ENCODE measurements around the gene FOXP1. TPM values are rescaled to one million over a fixed set of nuclear protein-coding genes. Genes with fewer than 3 reads are reported as not detected.

The FOXP1 gene
- total RNA-seq, 1 donor from 2014 or later = 195 TPM

GRCh38 chr3:71243229-71243628 lies 340.3 kb downstream of the FOXP1 start:
- Mint-ChIP-seq H3K9me3 (ENCODE audit: unreplicated experiment) (no peaks in the 10 kb centered on the region), H3K4me3 (ENCODE audit: unreplicated experiment) (no peak overlapping the region), H3K27me3 (ENCODE audit: unreplicated experiment) (no peaks in the 10 kb centered on the region), H3K27ac (ENCODE audit: unreplicated experiment) (peak overlapping the region; percentile 88), H3K4me1 (ENCODE audit: unreplicated experiment) (peaks cover 81% of the 10 kb centered on the region), H3K36me3 (ENCODE audit: unreplicated experiment) (peaks cover 3% of the 10 kb centered on the region)
- no peak for DNase-seq (ENCODE audit: extremely low spot score, unreplicated experiment)
- TF ChIP-seq CTCF (IDR thresholded peaks at IDR 0.05) = no peak

- Mint-ChIP-seq H3K27ac (ENCODE audit: unreplicated experiment) (no peak overlapping the region), H3K36me3 (ENCODE audit: unreplicated experiment) (peaks cover 3% of the 10 kb centered on the region), H3K27me3 (ENCODE audit: unreplicated experiment) (no peaks in the 10 kb centered on the region), H3K9me3 (ENCODE audit: unreplicated experiment) (no peaks in the 10 kb centered on the region), H3K4me3 (ENCODE audit: unreplicated experiment) (no peak overlapping the region), H3K4me1 (ENCODE audit: unreplicated experiment) (peaks cover 72% of the 10 kb centered on the region)
- TF ChIP-seq CTCF (IDR thresholded peaks at IDR 0.05) = no peak
- DNase-seq (ENCODE audit: extremely low spot score, unreplicated experiment) = no peak
These were observed 341.5 kb downstream of the FOXP1 start for GRCh38 chr3:71241981-71242560.

- TF ChIP-seq CTCF (IDR thresholded peaks at IDR 0.05) = no peak
- H3K36me3 Mint-ChIP-seq (ENCODE audit: unreplicated experiment) = peaks cover 3% of the 10 kb centered on the region
- H3K4me1 Mint-ChIP-seq (ENCODE audit: unreplicated experiment) = peaks cover 65% of the 10 kb centered on the region
- no peak overlapping the region for H3K4me3 Mint-ChIP-seq (ENCODE audit: unreplicated experiment)
- no peaks in the 10 kb centered on the region for H3K9me3 Mint-ChIP-seq (ENCODE audit: unreplicated experiment)
- H3K27ac Mint-ChIP-seq (ENCODE audit: unreplicated experiment) = no peak overlapping the region
- DNase-seq (ENCODE audit: extremely low spot score, unreplicated experiment) = no peak
- H3K27me3 Mint-ChIP-seq (ENCODE audit: unreplicated experiment) = no peaks in the 10 kb centered on the region
These were observed 342.2 kb downstream of the FOXP1 start for GRCh38 chr3:71241246-71241901.

DNA sequence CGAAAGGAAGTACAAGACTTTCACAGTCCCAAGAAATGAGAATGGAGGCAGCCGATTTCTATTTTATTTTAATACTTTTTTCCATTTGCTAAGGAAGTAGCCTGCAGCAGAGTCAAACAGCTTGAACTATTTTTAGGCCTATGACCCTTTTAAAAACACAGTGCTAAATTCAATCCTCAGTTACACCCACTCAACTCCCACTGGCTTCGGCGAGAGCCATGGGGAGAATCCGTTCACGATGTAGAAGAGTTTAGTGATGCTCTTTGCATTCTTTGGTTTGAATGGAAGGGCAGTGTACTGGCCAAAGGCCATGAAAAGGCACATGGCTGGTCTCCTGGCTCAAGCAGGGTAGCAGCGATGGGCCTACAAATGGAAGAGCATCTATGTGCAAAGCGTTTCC lies 343.5 kb downstream of the FOXP1 start:
- no peak for DNase-seq (ENCODE audit: extremely low spot score, unreplicated experiment)
- TF ChIP-seq CTCF (IDR thresholded peaks at IDR 0.05) = no peak
- peak overlapping the region; percentile 90 for H3K27ac Mint-ChIP-seq (ENCODE audit: unreplicated experiment)
- H3K27me3 Mint-ChIP-seq (ENCODE audit: unreplicated experiment) = no peaks in the 10 kb centered on the region
- no peak overlapping the region for H3K4me3 Mint-ChIP-seq (ENCODE audit: unreplicated experiment)
- no peaks in the 10 kb centered on the region for H3K9me3 Mint-ChIP-seq (ENCODE audit: unreplicated experiment)
- H3K4me1 Mint-ChIP-seq (ENCODE audit: unreplicated experiment) = peaks cover 52% of the 10 kb centered on the region
- peaks cover 7% of the 10 kb centered on the region for H3K36me3 Mint-ChIP-seq (ENCODE audit: unreplicated experiment)

GRCh38 chr3:71238355-71238757 lies 345.2 kb downstream of the FOXP1 start:
- no peak for TF ChIP-seq CTCF (IDR thresholded peaks at IDR 0.05)
- H3K4me1 Mint-ChIP-seq (ENCODE audit: unreplicated experiment) = peaks cover 35% of the 10 kb centered on the region
- H3K9me3 Mint-ChIP-seq (ENCODE audit: unreplicated experiment) = no peaks in the 10 kb centered on the region
- H3K36me3 Mint-ChIP-seq (ENCODE audit: unreplicated experiment) = peaks cover 7% of the 10 kb centered on the region
- peak overlapping the region; percentile 39 for H3K27ac Mint-ChIP-seq (ENCODE audit: unreplicated experiment)
- no peaks in the 10 kb centered on the region for H3K27me3 Mint-ChIP-seq (ENCODE audit: unreplicated experiment)
- H3K4me3 Mint-ChIP-seq (ENCODE audit: unreplicated experiment) = no peak overlapping the region
- DNase-seq (ENCODE audit: extremely low spot score, unreplicated experiment) = no peak
